Astrocyte (in vitro differentiated cells and primary cell): ENCODE results near the gene MAGEB2. TPM values are rescaled to one million over a fixed set of nuclear protein-coding genes. Genes with fewer than 3 reads are reported as not detected.
"Not testable (repeated sequence)": the region's sequence is repeated elsewhere in the genome, so short reads cannot be mapped to it uniquely, and the experiment has no call there.

ENCODE experiments used
- DNase-seq: peaks from one replicate; pipeline ENCODE4 v3.0.0-alpha.2; 2010; ENCODE audit warnings: low read depth
- FAIRE-seq: peaks from 2 replicates; lab custom pipeline; 2011; peaks lifted over from hg19 to GRCh38; lab: Jason Lieb, UNC
- H2AFZ ChIP-seq: 2 replicates; pipeline ENCODE4 v1.6.0; 2012; ENCODE audit warnings: low read depth, low read length, inconsistent platforms
- H3K27ac ChIP-seq: 2 replicates; pipeline ENCODE4 v1.5.1; 2011; ENCODE audit warnings: low read depth, low read length, inconsistent platforms
- H3K27me3 ChIP-seq: 2 replicates; pipeline ENCODE4 v1.6.0; 2011; ENCODE audit warnings: low read length, inconsistent platforms; ENCODE audit not compliant: insufficient read depth
- H3K36me3 ChIP-seq: 2 replicates; pipeline ENCODE4 v1.5.1; 2011; ENCODE audit warnings: low read length, inconsistent platforms; ENCODE audit not compliant: insufficient read depth
- H3K4me1 ChIP-seq: 2 replicates; pipeline ENCODE4 v1.5.1; 2011; ENCODE audit warnings: low read length, inconsistent platforms; ENCODE audit not compliant: insufficient read depth
- H3K4me2 ChIP-seq: 2 replicates; pipeline ENCODE4 v1.6.0; 2012; ENCODE audit warnings: low read length, inconsistent platforms
- H3K4me3 ChIP-seq: 2 replicates; pipeline ENCODE4 v1.5.1; 2011; ENCODE audit warnings: low read depth, mild to moderate bottlenecking, low read length, inconsistent platforms; ENCODE audit not compliant: insufficient read depth
- H3K79me2 ChIP-seq: 2 replicates; pipeline ENCODE4 v1.6.0; 2012; ENCODE audit warnings: mild to moderate bottlenecking, low read length, inconsistent platforms; ENCODE audit not compliant: insufficient read depth
- H3K9ac ChIP-seq: 2 replicates; pipeline ENCODE4 v1.6.0; 2012; ENCODE audit warnings: mild to moderate bottlenecking, low read length, inconsistent platforms
- H3K9me3 ChIP-seq: 2 replicates; pipeline ENCODE4 v1.5.1; 2012; ENCODE audit warnings: low read depth, mild to moderate bottlenecking, low read length, inconsistent platforms; ENCODE audit not compliant: insufficient read depth
- H4K20me1 ChIP-seq: 2 replicates; pipeline ENCODE4 v1.6.0; 2012; ENCODE audit warnings: low read length, inconsistent platforms; ENCODE audit not compliant: insufficient read depth
- H3K27ac Mint-ChIP-seq: one replicate; pipeline ENCODE4 v1.8.0; 2021; ENCODE audit warnings: mild to moderate bottlenecking, mixed read lengths; ENCODE audit not compliant: unreplicated experiment
- H3K27me3 Mint-ChIP-seq: one replicate; pipeline ENCODE4 v1.8.0; 2021; ENCODE audit warnings: low read depth, mixed read lengths; ENCODE audit not compliant: unreplicated experiment
- H3K36me3 Mint-ChIP-seq: one replicate; pipeline ENCODE4 v1.8.0; 2021; ENCODE audit warnings: low read depth, mixed read lengths; ENCODE audit not compliant: unreplicated experiment
- H3K4me1 Mint-ChIP-seq: one replicate; pipeline ENCODE4 v1.8.0; 2021; ENCODE audit warnings: low read depth, mixed read lengths; ENCODE audit not compliant: unreplicated experiment
- H3K4me3 Mint-ChIP-seq: one replicate; pipeline ENCODE4 v1.8.0; 2021; ENCODE audit warnings: mild to moderate bottlenecking, moderate library complexity, mixed read lengths; ENCODE audit not compliant: unreplicated experiment
- H3K9me3 Mint-ChIP-seq: one replicate; pipeline ENCODE4 v1.8.0; 2021; ENCODE audit warnings: mild to moderate bottlenecking, mixed read lengths; ENCODE audit not compliant: unreplicated experiment
- EZH2 ChIP-seq: IDR thresholded peaks from 2 replicates; pipeline ENCODE4 v1.6.1; 2012; ENCODE audit warnings: mild to moderate bottlenecking, low read length, inconsistent platforms; ENCODE audit not compliant: insufficient read depth
- total RNA-seq: library from RNA; stranded (reverse); gene quantifications from 2 replicates; pipeline ENCODE4 v1.2.1, GENCODE V29; 2021
- TF ChIP-seq, protein P1 (sequence below): IDR thresholded peaks from 2 replicates; pipeline ENCODE4 v1.5.1; 2011; ENCODE audit warnings: low read depth, mild to moderate bottlenecking, inconsistent platforms, low read length, moderate library complexity; ENCODE audit not compliant: insufficient read depth

MAGEB2 gene
- total RNA-seq, 1 donor from 2014 or later = not detected

DNA sequence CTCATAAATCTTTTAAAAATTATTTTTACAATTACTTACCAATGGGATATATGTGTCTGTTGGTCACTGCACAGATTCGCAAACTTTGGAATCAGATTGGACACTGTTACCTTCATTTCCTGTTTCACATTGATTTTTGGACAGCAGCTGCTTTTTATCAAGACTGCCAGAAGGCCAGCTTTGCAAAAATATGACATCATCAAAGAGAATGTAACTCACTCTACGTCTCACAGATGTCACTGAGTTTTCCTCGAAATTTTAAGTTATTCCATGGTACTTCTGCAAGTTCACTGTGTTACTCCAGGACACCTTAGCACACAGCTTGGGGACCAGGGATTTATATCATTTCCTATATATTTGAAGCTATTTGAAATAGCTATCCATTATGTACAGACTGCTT is 31.8 kb upstream of the MAGEB2 start:
- Histone ChIP-seq H3K4me3 (no peak overlapping the region), H3K36me3 (no peaks in the 10 kb centered on the region), H3K79me2 (no peaks in the 10 kb centered on the region), H3K9me3 (no peaks in the 10 kb centered on the region), H4K20me1 (no peaks in the 10 kb centered on the region), H3K4me2 (no peak overlapping the region), H3K27ac (no peak overlapping the region), H3K27me3 (no peaks in the 10 kb centered on the region), H3K9ac (no peak overlapping the region), H2AFZ (no peak overlapping the region), H3K4me1 (no peaks in the 10 kb centered on the region)
- Mint-ChIP-seq H3K4me3 (no peak overlapping the region), H3K36me3 (no peaks in the 10 kb centered on the region), H3K4me1 (no peaks in the 10 kb centered on the region), H3K9me3 (no peaks in the 10 kb centered on the region), H3K27me3 (no peaks in the 10 kb centered on the region), H3K27ac (no peak overlapping the region)
- DNase-seq = no peak
- no peak for FAIRE-seq
- TF ChIP-seq EZH2 = no peak
- TF ChIP-seq, protein P1, sequence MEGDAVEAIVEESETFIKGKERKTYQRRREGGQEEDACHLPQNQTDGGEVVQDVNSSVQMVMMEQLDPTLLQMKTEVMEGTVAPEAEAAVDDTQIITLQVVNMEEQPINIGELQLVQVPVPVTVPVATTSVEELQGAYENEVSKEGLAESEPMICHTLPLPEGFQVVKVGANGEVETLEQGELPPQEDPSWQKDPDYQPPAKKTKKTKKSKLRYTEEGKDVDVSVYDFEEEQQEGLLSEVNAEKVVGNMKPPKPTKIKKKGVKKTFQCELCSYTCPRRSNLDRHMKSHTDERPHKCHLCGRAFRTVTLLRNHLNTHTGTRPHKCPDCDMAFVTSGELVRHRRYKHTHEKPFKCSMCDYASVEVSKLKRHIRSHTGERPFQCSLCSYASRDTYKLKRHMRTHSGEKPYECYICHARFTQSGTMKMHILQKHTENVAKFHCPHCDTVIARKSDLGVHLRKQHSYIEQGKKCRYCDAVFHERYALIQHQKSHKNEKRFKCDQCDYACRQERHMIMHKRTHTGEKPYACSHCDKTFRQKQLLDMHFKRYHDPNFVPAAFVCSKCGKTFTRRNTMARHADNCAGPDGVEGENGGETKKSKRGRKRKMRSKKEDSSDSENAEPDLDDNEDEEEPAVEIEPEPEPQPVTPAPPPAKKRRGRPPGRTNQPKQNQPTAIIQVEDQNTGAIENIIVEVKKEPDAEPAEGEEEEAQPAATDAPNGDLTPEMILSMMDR = no peak

DNA sequence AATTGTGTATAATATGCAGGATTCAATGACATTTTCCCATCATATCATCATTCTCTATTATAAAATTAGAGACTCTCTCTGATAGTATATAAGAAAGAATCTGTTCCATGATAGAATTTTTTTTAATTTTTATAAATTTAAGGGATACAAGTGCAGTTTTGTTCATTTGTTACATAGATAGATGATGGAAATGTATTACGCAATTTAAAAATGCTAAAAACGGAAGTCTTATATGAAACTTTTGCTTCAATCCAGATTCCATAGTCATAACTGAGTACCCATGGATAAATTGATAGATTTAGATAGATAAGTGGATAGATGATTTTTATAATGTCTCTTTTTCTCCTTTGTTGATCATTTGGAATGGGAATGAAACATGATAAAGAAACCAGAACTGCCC is 24.9 kb upstream of the MAGEB2 start:
- TF ChIP-seq EZH2 = no peak
- TF ChIP-seq, protein P1 = no peak
- H3K27ac ChIP-seq = no peak overlapping the region
- FAIRE-seq (peak; percentile 58), DNase-seq (no peak)
- no peaks in the 10 kb centered on the region for H3K4me1 ChIP-seq
- no peak overlapping the region for H3K4me2 ChIP-seq
- no peaks in the 10 kb centered on the region for H3K9me3 ChIP-seq
- H3K27ac Mint-ChIP-seq = no peak overlapping the region
- H3K36me3 ChIP-seq = no peaks in the 10 kb centered on the region
- H3K4me3 ChIP-seq = no peak overlapping the region
- no peak overlapping the region for H2AFZ ChIP-seq
- H3K27me3 Mint-ChIP-seq = no peaks in the 10 kb centered on the region
- no peaks in the 10 kb centered on the region for H3K4me1 Mint-ChIP-seq
- no peak overlapping the region for H3K9ac ChIP-seq
- no peaks in the 10 kb centered on the region for H3K79me2 ChIP-seq
- H3K9me3 Mint-ChIP-seq = no peaks in the 10 kb centered on the region
- H3K36me3 Mint-ChIP-seq = no peaks in the 10 kb centered on the region
- no peaks in the 10 kb centered on the region for H4K20me1 ChIP-seq
- no peak overlapping the region for H3K4me3 Mint-ChIP-seq
- H3K27me3 ChIP-seq = no peaks in the 10 kb centered on the region

GRCh38 chrX:30193910-30194309 is 21.5 kb upstream of the MAGEB2 start:
- H3K9me3 Mint-ChIP-seq, H3K4me3 ChIP-seq, H2AFZ ChIP-seq, H3K27me3 ChIP-seq, H3K27ac ChIP-seq, H3K4me1 ChIP-seq, FAIRE-seq, H3K36me3 Mint-ChIP-seq, H3K79me2 ChIP-seq, H3K4me2 ChIP-seq, H3K27me3 Mint-ChIP-seq, H3K27ac Mint-ChIP-seq, DNase-seq, H3K4me1 Mint-ChIP-seq, H3K9ac ChIP-seq, H3K36me3 ChIP-seq, H4K20me1 ChIP-seq, H3K9me3 ChIP-seq, H3K4me3 Mint-ChIP-seq: not testable (repeated sequence)
